ENCODE results near the gene DAP.

DAP gene

GRCh38 chr5:10761185-10761932, at the start of gene DAP:
TSS of gene DAP (minus strand) at chr5:10761234. CDS start at chr5:10761068, 166 bp downstream.
- TF ChIP-seq CTCF (IDR thresholded peaks at IDR 0.05; ENCODE audit: insufficient read depth, low read depth, low read length, missing control alignments), result no peak
- peak; percentile 96 for DNase-seq (ENCODE audit: low read depth)

GRCh38 chr5:10808347-10809226, 47.6 kb upstream of the DAP start:
- no peak for TF ChIP-seq CTCF (IDR thresholded peaks at IDR 0.05; ENCODE audit: insufficient read depth, low read depth, low read length, missing control alignments)
- DNase-seq (ENCODE audit: low read depth), result no peak
- no peak overlapping the region for H3K4me3 ChIP-seq (ENCODE audit: low read depth, low read length)

More at GRCh38 chr5:10761185-10761932, at the start of gene DAP:
- H3K4me3 ChIP-seq (ENCODE audit: low read depth, low read length), result peak within 1 kb of the TSS; percentile 65

GRCh38 chr5:10801931-10802666, 41.1 kb upstream of the DAP start:
- no peak overlapping the region for H3K4me3 ChIP-seq (ENCODE audit: low read depth, low read length)

GRCh38 chr5:10800852-10801251, 39.8 kb upstream of the DAP start:
- no peak overlapping the region for H3K4me3 ChIP-seq (ENCODE audit: low read depth, low read length)
- DNase-seq (ENCODE audit: low read depth), result no peak
- TF ChIP-seq CTCF (IDR thresholded peaks at IDR 0.05; ENCODE audit: insufficient read depth, low read depth, low read length, missing control alignments), result no peak

More at GRCh38 chr5:10801931-10802666, 41.1 kb upstream of the DAP start:
- DNase-seq (ENCODE audit: low read depth), result no peak
- TF ChIP-seq CTCF (IDR thresholded peaks at IDR 0.05; ENCODE audit: insufficient read depth, low read depth, low read length, missing control alignments), result no peak

- no peak overlapping the region for H3K4me3 ChIP-seq (ENCODE audit: low read depth, low read length)
- no peak for TF ChIP-seq CTCF (IDR thresholded peaks at IDR 0.05; ENCODE audit: insufficient read depth, low read depth, low read length, missing control alignments)
- no peak for DNase-seq (ENCODE audit: low read depth)
Observed at GRCh38 chr5:10797261-10797660, 36.2 kb upstream of the DAP start.

GRCh38 chr5:10793785-10794184, 32.8 kb upstream of the DAP start:
- no peak for DNase-seq (ENCODE audit: low read depth)
- no peak overlapping the region for H3K4me3 ChIP-seq (ENCODE audit: low read depth, low read length)
- TF ChIP-seq CTCF (IDR thresholded peaks at IDR 0.05; ENCODE audit: insufficient read depth, low read depth, low read length, missing control alignments), result no peak

Measured in GM12865 (cell line).